Stimulated activated CD4-positive, alpha-beta T cell treated with anti-CD3 and anti-CD28 coated beads, Interleukin-4, amount 100 ng/mL, for 48 hours (primary cell): Measurements from ENCODE around the gene RFXANK.
"Not testable (repeated sequence)": the region's sequence is repeated elsewhere in the genome, so short reads cannot be mapped to it uniquely, and the experiment has no call there.

Experiments
- DNase-seq, 2 donors: peaks; one replicate each; pipeline ENCODE4 v3.0.0-alpha.2; 2020; ENCODE audit warnings: low read depth in 2 of 2

Gene RFXANK, protein sequence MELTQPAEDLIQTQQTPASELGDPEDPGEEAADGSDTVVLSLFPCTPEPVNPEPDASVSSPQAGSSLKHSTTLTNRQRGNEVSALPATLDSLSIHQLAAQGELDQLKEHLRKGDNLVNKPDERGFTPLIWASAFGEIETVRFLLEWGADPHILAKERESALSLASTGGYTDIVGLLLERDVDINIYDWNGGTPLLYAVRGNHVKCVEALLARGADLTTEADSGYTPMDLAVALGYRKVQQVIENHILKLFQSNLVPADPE

DNA sequence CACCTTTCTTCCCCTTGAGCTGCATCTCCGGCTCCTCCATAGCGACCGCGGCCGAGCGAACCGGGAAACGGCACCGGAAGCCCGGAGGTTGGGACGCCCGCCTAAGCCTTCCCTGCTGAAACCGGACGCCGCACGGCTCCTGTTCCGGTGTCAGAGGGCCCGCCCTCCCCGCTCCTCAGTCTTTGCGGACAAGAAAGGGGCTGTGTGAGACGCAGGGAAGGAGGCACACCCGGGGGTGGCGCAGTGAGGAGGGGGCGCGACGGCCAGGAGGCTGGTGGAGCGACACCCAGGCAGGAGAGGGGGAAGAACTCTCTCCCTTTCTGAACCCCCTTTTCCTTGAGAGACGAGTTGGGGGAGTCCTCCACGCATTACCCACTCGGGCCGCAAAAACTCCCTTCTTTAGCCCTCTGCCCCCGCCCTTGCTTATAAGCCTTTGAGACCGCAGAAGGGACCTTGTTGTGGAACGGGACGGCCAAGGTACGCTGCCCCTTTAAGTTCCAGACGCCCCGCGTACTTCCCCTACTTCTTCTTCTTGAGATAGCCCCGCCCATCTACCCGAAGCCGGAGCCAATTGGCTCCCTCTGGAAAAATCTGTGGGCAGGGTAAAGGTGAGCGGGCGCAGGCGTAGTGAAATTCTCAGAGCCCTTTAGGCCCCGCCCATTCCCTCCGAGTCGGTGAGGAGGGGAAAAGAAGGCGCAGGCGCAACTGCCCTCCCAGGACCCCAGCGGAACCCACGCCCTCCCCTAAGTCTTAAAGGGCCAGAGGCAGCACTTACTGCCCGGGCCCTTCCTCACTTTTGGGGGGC lies at the start of gene RFXANK, which contains the start of gene BORCS8:
Gene RFXANK (plus strand): TSS at position 181 of the 805 bp plus-strand sequence. CDS start 1,689 bp downstream, outside the sequence.
Gene BORCS8 (minus strand): TSS at position 75 of the 805 bp plus-strand sequence. CDS start 35 bp downstream, at position 40.
- DNase-seq, result peak; percentile 97 to 99

DNA sequence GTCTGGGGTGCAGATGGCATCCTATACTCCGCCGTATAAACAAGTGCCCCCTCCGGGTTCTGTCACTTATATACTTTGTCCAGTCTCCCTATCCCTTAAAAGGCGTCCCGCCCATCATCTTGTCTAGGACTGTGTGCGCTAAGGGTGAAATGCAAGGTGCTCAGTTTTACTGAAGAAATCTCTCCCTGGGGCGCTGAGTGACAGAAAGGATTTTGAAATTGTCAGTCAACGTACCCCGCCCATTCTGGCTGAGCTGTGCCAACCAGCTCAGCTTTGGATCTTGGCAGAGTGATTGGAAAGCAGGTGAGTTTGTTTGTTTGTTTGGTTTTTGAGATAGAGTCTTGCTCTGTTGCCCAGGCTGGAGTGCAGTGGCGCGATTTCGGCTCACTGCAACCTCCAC lies 49.7 kb upstream of the RFXANK start:
- no peak for DNase-seq

DNA sequence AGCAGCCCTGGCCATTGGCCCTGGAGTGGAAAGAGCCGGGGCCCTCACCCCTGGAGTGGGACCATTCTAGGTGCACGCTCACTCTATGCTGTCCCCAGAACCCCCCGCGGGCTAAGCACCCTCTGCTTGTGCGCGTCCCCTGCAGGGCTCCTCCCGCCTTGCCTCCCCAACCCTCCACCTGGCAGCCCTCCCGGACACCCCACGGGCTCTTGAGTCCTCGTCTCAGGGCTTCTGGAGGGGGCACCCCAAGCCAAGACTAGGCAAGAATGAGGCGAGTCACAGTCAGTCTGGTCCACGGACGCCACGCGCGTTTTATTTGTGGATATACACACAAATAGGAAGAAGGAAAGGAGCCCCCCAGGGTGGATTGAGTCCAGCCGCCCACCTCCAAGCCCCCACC lies 46.8 kb upstream of the RFXANK start:
- DNase-seq, result no peak

DNA sequence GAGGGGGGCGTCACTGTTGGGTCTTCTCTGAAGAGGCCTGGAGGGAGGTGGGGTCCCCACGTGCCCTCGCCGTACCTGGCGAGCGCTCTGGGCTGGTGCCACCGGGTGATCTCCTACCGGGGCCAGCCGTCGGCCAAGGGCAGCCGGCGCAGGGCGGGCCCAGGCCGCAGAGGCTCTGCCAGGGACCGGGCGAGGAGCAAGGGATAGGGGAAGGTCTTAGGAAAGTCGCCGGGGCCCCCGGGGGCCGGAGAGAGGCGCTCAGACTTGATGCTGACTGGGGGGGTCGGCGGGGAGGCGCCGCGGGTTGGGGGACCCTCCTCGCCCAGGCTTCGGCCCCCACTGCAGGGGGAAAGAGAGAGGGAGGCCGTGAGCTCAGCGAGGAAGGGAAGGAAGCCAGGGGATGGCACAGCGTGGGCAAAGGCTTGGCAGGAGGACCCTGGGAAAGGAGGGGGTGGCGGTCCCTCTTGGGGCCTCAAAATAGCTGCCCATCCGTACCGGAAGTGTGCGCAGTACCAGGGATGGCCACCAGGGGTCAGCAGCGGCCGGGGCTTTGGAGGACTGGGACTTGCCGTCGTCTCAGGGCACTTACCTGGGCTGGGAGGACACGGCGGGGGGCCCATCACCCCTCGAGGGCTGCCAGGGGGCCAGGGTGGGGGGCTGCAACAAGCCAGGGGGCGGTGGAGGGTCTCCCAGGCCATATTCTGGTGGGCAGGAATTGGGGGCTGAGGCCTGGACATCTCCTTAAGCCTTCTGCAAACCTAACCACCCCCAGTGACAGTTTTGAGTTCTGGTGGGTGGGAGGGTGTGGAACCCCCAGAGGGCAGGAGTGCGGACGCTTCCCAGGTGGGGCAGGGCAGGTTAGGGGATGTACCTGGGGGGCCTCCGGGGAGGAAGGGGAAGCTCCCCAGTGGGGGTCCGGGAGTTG lies 46.1 kb upstream of the RFXANK start:
- DNase-seq, result peak; percentile 73 to 95

DNA sequence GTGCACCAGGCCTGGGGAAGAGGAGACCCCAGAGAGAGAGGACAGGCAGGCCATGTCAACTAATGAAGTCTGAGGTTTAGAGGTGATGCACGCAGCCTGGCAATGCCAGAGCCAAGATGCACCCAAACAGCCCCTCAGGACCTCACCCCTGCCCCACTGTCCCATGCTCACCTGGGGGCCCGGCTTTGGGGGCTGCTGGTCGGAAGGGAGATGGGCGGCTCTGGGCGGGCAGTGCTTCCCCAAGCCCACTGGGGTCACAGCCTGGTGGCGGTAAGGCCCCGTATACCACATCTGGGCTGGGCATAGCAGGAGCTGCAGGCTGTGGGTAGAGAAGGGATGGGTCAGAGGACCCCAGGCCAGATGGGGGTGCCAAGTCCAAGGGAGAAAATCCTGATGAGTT lies 45.2 kb upstream of the RFXANK start:
- DNase-seq, result no peak

DNA sequence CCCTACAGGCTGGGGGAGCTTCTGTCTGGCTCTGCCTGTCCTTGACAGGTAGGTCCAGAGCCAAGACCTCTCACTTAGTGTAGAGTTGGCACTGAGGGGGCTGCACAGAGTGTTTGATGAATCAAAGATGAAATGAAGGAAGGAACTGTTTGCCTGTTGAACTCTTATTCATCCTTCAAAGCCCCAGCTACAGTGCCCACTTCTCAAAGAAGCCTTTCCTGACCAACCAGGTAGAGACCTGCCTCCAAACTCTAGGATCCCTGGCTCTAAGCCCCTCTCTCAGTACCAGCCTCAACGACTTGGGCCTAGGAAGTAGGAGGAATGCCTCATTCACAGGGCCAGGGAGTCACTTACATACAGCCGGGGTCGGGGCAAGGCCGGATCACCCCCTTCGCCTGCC lies 44.7 kb upstream of the RFXANK start:
- DNase-seq, result no peak

DNA sequence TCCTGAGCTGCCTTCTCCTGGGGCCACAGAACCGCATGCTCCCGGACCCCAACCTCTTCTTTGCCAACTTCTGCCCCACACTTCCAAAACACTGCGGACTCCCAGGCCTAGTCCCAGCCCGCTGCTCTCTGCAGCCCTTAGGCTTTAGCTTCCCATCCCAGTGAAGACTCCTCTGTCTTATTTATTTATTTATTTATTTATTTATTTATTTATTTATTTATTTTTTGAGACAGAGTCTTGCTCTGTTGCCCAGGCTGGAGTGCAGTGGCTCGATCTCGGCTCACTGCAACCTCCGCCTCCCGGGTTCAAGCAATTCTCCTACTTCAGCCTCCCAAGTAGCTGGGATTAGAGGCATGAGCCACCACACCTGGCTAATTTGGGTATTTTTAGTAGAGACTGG lies 43.6 kb upstream of the RFXANK start:
- not testable (repeated sequence) for DNase-seq

DNA sequence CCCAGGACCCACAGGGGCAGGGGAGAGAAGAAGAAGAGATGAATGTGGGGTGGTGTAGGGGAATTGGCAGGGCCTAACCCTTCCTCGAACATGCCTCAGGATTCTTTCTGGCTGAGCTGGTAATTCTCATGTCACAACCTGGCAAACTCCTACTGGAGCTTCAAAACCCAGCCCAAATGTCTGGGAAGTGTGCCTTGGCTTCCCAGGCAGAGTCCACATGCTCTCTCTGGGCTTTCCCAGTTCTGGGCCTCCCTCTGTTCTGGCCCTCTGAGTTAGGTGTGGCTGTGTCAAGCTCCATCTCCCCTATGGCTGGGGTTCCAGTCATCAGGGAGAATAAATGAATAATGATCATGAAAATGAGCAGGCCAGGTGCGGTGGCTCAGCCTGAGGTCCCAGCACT lies 42.6 kb upstream of the RFXANK start:
- DNase-seq, result no peak

DNA sequence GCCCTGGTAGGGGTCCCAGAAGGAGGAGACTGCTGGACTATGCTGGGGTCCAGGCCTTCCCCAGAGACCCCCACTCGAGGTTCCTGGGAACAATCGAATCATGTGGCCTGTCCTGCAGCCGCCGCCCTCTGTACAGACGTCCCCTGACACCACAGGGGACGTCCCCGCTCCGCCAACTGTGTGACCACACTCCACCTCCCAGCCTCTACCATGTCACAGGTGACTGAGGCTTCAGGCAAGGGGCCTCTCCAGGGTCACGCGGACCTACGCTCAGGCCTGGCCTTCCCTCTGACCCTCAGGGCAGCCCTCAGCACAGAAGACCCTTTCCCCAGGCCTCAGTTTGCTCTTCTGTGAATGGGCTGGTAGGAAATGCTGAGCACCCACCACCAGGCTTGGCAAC lies 40.6 kb upstream of the RFXANK start:
- DNase-seq, result no peak

DNA sequence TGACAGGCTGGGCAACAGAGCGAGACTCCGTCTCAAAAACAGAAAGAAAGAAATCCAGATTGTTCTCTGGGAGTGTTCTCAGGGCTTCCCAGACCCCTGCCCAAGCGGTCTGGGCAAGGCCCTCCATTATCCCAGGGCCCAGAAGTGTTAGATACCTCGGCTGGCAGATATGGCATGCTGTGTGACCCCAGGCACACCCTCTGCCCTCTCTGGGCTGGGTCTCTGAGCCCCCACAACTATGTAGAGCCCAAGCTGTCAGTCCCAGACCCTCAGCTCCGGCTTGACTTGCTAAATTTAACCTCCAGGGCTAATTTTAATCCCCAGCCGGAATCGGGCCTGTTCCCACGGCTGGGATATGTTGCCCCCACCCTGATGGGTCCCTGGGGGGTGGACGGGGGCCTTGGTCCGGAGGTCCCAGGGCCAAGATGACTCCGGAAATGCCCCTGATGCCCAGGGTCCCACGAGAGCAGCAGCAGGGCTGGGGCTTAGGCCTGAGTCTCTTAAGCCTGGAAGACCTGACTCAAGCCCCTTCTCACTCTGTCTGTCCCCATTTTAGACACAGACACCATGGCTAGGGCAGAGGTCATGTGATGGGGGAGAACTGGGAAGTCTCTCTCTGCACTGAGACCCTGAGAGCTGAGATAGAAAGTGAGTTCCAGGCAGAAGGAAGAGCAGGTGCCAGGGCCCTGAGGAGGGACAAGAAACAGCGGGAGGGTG lies 39.2 kb upstream of the RFXANK start:
- DNase-seq, result no peak

DNA sequence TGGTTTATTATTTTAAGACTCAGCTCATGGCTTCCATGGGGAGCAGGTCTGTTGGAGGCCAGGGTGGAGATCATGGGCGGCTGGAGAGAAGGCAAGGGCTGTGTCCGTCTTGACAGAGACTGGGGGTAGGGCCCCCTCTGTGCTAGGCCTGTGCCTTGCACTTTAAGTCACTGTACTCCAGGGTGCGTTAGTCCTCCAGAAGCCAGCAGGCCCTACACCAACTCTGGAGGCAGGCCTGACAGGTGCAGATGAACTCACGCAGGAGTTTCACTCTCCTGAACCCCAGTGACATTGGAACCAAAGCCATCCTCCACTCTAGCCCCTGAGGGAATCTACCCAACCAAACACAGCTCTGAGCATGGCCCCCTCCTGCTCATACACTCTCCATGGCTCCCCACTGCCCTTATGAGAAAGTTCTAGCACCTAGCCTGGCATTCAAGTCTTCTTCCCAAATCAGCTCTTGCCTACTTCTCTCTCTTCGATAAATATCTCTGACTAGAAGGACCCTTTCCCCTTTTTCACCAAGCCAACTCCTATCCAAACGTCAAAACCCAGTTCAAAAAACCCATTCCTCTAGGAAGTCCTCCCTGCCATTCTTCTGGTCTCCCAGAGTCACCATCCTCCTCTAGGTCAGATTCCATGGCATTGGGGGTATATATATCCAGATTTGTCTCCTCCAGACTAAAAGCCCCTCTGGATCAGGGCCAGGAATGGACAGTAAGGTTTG lies 37.1 kb upstream of the RFXANK start:
- DNase-seq, result no peak

DNA sequence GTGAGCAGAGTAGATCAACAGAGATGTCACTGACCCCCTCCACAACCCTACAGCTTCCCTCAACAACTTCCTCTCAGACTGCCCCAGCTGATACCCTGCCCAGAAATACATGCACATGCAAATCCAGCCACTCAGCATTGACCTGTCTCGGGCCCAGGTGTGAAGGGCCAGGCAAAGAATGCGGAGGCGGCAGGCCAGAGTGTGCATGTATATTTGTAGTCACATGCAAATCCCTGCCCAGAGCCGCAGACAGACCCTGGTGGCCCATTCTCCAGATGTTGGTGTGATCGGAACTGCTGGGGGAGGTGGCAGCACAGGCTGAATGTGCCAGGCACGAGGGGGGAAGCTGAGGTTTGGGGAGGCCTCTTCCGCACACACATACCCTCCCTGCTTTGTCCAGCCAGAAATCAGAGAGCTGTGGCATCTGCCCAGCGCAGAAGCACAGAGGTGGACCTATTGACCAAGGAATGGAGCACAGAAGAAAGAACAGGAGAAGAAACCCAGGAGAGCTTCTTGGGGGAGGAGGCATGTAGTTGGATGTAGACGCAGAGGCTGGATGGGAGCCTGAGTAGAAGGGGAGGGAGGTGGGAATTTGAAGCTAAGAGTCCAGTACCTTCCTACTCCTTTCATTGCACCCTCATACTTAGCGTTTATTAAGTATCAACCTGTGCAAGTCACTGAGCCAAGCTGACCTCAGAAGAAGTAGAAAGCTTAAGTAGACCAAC lies 36.4 kb upstream of the RFXANK start:
- no peak for DNase-seq

DNA sequence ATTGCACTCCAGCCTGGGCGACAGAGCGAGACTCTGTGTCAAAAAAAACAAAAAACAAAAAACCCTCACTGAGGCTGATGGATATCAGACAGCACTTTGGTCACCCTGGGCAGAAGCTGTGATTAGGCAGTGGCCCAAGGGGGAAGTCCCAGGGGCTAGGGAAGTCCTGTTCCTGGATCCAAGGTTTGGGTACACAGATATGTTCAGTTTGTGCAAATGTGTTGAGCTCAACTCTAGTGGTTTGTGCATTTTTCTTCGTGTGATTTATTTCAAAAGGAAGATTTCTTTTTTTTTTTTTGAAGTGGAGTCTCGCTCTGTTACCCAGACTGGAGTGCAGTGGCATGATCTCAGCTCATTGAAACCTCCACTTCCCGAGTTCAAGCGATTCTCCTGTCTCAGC lies 34.2 kb upstream of the RFXANK start:
- DNase-seq, result no peak

DNA sequence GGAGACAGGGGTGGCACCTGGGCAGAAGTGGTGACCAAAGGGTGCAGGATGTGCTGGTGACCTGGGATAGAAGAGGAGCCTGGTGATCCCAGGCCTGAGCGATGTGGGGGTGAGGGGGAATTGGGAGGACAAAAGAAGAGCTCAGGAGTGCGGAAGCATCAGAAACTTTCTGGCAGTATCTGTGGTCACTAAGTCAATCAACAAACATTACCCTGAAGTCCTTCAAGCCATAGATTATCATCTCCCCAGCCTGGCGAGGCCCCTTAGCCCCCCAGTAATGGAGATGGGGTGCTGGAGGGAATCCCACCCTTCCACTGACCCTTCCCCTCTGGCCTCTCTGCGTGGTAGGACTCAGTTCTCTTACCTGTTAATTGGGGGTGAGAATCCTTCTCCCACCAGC lies 32.5 kb upstream of the RFXANK start:
- DNase-seq, result no peak

DNA sequence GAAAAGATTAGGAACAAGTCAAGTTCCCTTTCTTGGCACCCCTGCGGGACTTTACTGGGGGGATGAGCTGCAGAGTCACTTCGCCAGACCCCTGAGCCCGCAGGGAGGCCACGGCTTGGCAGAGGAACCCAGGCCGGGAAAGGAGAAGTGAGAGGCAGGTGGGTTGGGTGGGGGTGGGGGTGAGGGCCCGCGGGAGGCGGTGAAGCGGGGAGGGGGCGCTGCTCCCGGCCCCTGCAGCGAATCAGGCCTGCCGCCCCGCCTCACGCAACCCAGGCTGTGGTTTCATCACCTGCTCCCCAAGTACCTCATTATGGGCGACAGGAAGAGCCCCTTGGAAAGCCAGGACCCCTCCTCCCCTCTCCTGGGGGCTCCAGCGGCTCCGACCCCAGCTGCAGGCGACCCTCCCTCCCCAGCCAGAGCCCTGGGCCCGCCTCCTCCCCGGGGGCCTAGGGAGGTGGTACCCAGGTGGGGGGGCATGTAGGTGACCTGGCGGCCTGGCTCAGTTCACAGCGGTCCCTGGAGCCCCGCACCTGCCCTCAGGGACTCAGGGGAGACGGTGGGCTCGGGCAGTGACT lies 31.5 kb upstream of the RFXANK start:
- no peak for DNase-seq

DNA sequence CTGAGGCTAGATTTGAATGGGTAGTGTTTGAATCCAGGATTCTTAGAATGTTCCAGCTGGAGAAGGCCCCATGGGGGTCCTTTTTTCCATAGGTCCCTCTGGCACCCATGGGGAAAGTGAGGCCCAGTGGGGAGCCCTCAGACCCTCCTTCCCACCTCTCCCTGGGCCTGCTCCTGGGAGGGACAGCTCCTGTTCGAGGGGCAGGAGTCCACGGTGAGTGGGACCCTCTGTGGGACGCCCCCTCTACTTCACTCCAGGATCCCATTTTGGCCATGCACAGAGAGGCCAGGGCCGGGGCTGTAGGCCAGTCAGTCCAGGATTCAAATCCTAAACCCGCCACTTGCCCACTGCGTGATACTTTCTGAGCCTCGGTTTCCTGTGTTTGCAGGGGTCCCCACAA lies 29.6 kb upstream of the RFXANK start:
- DNase-seq, result no peak

DNA sequence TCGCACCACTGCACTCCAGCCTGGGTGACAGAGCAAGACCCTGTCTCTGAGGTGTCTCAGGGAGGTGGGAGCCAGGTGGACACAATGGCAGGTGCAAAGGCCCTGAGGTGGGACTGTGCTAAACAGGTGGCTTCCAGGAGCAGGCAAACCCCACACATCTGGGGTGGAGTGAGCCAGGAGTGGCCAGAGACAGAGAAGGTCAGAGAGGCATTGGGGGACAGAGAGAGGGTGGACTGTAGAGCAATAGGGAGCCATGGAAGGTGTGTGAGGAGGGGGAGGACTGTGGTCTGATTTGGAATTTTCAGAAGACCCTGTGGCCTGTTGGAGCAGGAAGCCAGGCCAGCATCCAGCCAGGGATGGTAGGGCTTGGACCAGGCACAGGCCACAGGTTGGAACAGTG lies 26.7 kb upstream of the RFXANK start:
- DNase-seq, result no peak

DNA sequence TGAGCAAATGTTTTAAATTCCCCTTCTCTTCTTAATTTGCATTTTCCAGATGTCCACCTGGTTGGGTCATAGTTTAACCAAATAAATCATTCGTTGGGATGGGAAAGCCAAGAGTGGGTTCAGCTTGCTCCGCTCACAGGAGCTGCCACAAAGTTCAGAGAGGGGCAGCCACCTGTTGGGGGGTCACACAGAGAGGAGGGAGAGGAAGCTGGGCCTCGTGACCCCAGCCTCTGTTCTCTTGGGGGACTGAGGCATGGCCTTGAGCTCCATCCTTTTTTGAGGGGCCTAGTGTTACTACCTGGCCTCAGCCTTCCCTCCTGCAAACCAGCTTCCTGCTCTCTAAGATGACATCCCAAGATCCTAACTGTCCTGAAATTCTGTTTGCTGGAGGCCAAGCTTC lies 24.4 kb upstream of the RFXANK start:
- no peak for DNase-seq

DNA sequence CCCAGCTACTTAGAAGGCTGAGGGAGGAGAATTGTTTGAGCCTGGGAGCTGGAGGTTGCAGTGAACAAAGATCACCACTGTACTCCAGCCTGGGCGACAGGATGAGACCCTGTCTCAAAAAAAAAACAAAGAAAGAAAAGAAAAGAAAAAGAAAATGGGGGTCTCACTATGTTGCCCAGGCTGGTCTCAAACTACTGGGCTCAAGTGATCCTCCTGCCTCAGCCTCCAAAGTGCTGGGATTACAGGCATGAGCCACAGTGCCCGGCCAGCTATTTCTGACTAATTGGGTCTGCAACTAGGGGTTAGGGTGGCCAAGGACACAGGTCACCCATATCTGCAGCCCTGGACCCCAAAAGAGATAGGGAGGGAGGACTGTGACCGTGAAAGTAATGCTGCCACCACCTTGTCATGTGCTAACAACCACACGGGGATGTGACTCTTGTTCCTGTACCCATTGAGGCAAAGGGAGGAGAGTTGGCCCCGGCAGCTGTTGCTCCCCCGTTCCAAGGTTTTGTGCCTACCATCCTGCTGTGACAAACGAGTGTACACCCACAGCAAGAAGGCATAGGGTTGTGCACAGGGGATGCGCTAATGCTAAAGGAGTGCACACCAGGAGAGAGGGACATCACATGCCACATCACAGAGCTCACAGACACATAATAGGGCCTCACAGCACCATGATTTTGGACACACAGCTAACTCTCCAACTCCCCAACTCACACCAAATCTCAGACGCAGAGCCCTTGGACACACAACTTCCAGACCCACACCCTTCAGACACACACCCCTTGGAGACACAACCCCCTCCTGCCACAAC lies 22.6 kb upstream of the RFXANK start:
- DNase-seq, result no peak
